ENCODE measurements around the gene MOSPD2. TPM values are rescaled to one million over a fixed set of nuclear protein-coding genes. Genes with fewer than 3 reads are reported as not detected.

Gene MOSPD2
- total RNA-seq, 1 experiment from 2014 or later, result 11.6 TPM

- Histone ChIP-seq H3K36me3 (ENCODE audit: low read depth, low read length) (peaks cover 12% of the 10 kb centered on the region; the same call in 1 of the 2 replicates), H3K27ac (ENCODE audit: low read length) (no peak overlapping the region), H3K9ac (ENCODE audit: low read length) (no peak overlapping the region), H3K79me2 (ENCODE audit: low read length) (no peaks in the 10 kb centered on the region), H4K20me1 (ENCODE audit: low read length) (no peaks in the 10 kb centered on the region), H2AFZ (ENCODE audit: low read length) (no peak overlapping the region), H3K9me2 (replicated peaks; ENCODE audit: low read length) (no peaks in the 10 kb centered on the region), H3K9me3 (ENCODE audit: low read length) (no peaks in the 10 kb centered on the region), H3F3A (ENCODE audit: low read length, unreplicated experiment) (no peaks in the 10 kb centered on the region), H3K4me2 (ENCODE audit: low read length) (no peak overlapping the region), H3K4me1 (ENCODE audit: insufficient read depth, low read length) (peaks cover 10% of the 10 kb centered on the region), H3K4me3 (ENCODE audit: low read length) (no peak overlapping the region), H3K27me3 (ENCODE audit: low read length) (no peaks in the 10 kb centered on the region)
- BruUV-seq (replicated peaks), result no TSS peak
- ChIA-PET POLR2A (ENCODE audit: unreplicated experiment) (no interaction called here), CTCF (no interaction called here)
- intact Hi-C loops (cut with micrococcal nuclease), result no loop called here
- DNase-seq (no peak), ATAC-seq (no peak)
- TF ChIP-seq EZH2 (IDR thresholded peaks at IDR 0.05; ENCODE audit: low read length, unreplicated experiment), result no peak
- TF ChIP-seq, protein P1, sequence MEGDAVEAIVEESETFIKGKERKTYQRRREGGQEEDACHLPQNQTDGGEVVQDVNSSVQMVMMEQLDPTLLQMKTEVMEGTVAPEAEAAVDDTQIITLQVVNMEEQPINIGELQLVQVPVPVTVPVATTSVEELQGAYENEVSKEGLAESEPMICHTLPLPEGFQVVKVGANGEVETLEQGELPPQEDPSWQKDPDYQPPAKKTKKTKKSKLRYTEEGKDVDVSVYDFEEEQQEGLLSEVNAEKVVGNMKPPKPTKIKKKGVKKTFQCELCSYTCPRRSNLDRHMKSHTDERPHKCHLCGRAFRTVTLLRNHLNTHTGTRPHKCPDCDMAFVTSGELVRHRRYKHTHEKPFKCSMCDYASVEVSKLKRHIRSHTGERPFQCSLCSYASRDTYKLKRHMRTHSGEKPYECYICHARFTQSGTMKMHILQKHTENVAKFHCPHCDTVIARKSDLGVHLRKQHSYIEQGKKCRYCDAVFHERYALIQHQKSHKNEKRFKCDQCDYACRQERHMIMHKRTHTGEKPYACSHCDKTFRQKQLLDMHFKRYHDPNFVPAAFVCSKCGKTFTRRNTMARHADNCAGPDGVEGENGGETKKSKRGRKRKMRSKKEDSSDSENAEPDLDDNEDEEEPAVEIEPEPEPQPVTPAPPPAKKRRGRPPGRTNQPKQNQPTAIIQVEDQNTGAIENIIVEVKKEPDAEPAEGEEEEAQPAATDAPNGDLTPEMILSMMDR (conservative IDR thresholded peaks at IDR 0.05; ENCODE audit: low read depth, low read length), result no peak
These were observed 30.7 kb downstream of the MOSPD2 start for GRCh38 chrX:14903891-14904290.

DNA sequence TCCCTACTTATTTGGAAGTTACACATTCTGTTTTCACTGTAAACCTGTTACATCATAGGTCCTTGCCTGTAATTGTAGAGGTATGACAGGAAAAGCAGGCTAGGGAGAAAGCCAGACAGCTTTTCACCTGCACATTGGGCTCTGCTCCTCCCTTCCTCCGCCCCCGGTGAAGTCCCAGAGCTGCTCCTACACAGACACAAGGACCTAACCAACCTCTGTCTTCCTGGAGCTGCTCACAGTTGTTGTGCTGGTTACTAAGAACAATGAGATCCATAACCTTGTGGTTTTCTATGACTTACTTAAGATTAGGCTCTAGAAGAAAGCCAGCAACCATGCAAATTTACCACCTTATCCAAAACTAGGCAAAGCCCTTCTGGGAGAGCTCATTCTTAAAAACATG is 40.0 kb downstream of the MOSPD2 start:
- no TSS peak for BruUV-seq (replicated peaks)
- H2AFZ ChIP-seq (ENCODE audit: low read length), result no peak overlapping the region
- ATAC-seq (no peak), DNase-seq (peak; percentile 3)
- intact Hi-C loops (cut with micrococcal nuclease), result no loop called here
- no peak overlapping the region for H3K27ac ChIP-seq (ENCODE audit: low read length)
- no peaks in the 10 kb centered on the region for H3K27me3 ChIP-seq (ENCODE audit: low read length)
- H3K4me1 ChIP-seq (ENCODE audit: insufficient read depth, low read length), result peaks cover 17% of the 10 kb centered on the region
- no peaks in the 10 kb centered on the region for H4K20me1 ChIP-seq (ENCODE audit: low read length)
- H3K9ac ChIP-seq (ENCODE audit: low read length), result no peak overlapping the region
- TF ChIP-seq EZH2 (IDR thresholded peaks at IDR 0.05; ENCODE audit: low read length, unreplicated experiment) (no peak), EZH2phosphoT487 (IDR thresholded peaks at IDR 0.05; ENCODE audit: borderline replicate concordance, low read length) (no peak)
- ChIA-PET CTCF (no interaction called here), POLR2A (ENCODE audit: unreplicated experiment) (no interaction called here)
- no peak overlapping the region for H3K4me3 ChIP-seq (ENCODE audit: low read length)
- H3F3A ChIP-seq (ENCODE audit: low read length, unreplicated experiment), result no peaks in the 10 kb centered on the region
- H3K36me3 ChIP-seq (ENCODE audit: low read depth, low read length), result peaks cover 5% of the 10 kb centered on the region; the same call in 1 of the 2 replicates
- no peak overlapping the region for H3K4me2 ChIP-seq (ENCODE audit: low read length)
- no peaks in the 10 kb centered on the region for H3K9me2 ChIP-seq (replicated peaks; ENCODE audit: low read length)
- H3K9me3 ChIP-seq (ENCODE audit: low read length), result no peaks in the 10 kb centered on the region
- H3K79me2 ChIP-seq (ENCODE audit: low read length), result no peaks in the 10 kb centered on the region

- POLR2A ChIA-PET (ENCODE audit: unreplicated experiment), result no interaction called here
- TF ChIP-seq EZH2 (IDR thresholded peaks at IDR 0.05; ENCODE audit: low read length, unreplicated experiment), result no peak
- no peak for TF ChIP-seq EZH2phosphoT487 (IDR thresholded peaks at IDR 0.05; ENCODE audit: borderline replicate concordance, low read length)
- TF ChIP-seq, protein P1 (conservative IDR thresholded peaks at IDR 0.05; ENCODE audit: low read depth, low read length), result no peak
- Histone ChIP-seq H2AFZ (ENCODE audit: low read length) (no peak overlapping the region), H3K27me3 (ENCODE audit: low read length) (no peaks in the 10 kb centered on the region), H3K4me2 (ENCODE audit: low read length) (peak overlapping the region; percentile 33; the same call in 1 of the 2 replicates), H3F3A (ENCODE audit: low read length, unreplicated experiment) (no peaks in the 10 kb centered on the region), H3K79me2 (ENCODE audit: low read length) (no peaks in the 10 kb centered on the region), H4K20me1 (ENCODE audit: low read length) (no peaks in the 10 kb centered on the region), H3K9me2 (replicated peaks; ENCODE audit: low read length) (no peaks in the 10 kb centered on the region), H3K4me1 (ENCODE audit: insufficient read depth, low read length) (peaks cover 17% of the 10 kb centered on the region), H3K9me3 (ENCODE audit: low read length) (no peaks in the 10 kb centered on the region), H3K36me3 (ENCODE audit: low read depth, low read length) (peaks cover 5% of the 10 kb centered on the region; the same call in 1 of the 2 replicates), H3K9ac (ENCODE audit: low read length) (no peak overlapping the region), H3K27ac (ENCODE audit: low read length) (peak overlapping the region; percentile 41; the same call in 1 of the 2 replicates), H3K4me3 (ENCODE audit: low read length) (no peak overlapping the region)
- CTCF ChIA-PET, result no interaction called here
- DNase-seq (peak; percentile 28), ATAC-seq (no peak)
- no TSS peak for BruUV-seq (replicated peaks)
- intact Hi-C loops (cut with micrococcal nuclease), result no loop called here
These were observed 42.4 kb downstream of the MOSPD2 start for GRCh38 chrX:14915596-14915995.

All from PC-3 (cell line).